ENCODE measurements around the gene CAMKMT.

The CAMKMT gene

DNA sequence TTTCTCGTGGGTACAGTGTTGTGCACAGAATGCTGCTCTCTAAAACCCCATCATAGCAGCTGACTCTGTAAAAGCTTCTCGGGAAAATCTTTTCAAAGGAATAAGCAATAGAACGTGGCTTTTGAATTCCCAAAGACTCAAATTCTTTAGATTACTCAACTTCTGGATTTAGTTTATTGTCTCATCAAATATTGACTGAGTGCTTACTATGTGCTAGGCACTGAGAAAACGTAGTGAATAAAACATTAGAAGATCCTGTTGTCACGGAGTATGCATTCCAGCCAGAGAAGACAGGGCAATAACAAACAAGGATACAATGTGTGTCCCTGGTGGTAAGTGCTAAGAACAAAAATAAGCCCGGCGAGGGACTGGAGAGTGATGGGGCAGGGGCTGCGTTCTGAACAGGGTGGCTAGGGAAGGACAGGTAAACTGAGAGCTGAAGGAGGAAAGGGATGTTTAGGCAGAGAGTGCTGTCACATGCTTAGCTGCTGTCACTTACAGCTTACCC is 401.6 kb downstream of the CAMKMT start:
- no peaks in the 10 kb centered on the region for H3K36me3 ChIP-seq (ENCODE audit: insufficient read depth, insufficient read length, low read length)
- H3K27me3 ChIP-seq (ENCODE audit: insufficient read depth, insufficient read length): no peaks in the 10 kb centered on the region
- H3K4me1 ChIP-seq (ENCODE audit: insufficient read depth, insufficient read length): no peaks in the 10 kb centered on the region
- H3K9ac ChIP-seq (ENCODE audit: insufficient read length, low read depth): no peak overlapping the region
- TF ChIP-seq SUZ12 (IDR thresholded peaks at IDR 0.05; ENCODE audit: extremely low read depth, insufficient read depth, insufficient read length) (no peak), YY1 (IDR thresholded peaks at IDR 0.05; ENCODE audit: insufficient read depth, insufficient read length) (no peak), ZNF274 (IDR thresholded peaks at IDR 0.05; ENCODE audit: low read depth, low read length) (no peak)
- no peaks in the 10 kb centered on the region for H3K9me3 ChIP-seq (ENCODE audit: insufficient read depth, low read length)
- H3K4me3 ChIP-seq (ENCODE audit: insufficient read length, low read depth): no peak overlapping the region
- DNase-seq (ENCODE audit: low read depth, low spot score): no peak

DNA sequence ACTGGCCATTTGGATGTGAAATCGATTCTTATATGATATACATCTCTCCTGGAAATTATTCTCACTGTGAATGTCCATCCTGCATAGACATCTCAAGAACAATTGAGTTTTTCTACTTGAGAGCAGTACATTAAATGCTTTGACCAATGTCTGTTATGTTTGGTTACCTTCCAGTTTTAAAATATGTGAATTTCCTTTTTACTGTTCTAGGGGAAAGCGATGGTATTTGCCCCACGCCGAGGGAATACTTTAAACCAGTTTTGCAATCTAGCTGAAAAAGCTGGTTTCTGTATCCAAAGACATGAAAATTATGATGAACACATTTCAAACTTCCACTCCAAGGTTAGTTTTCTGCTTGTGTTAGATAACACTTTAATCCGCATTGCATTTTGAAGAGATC is 404.5 kb downstream of the CAMKMT start:
- Histone ChIP-seq H3K9me3 (ENCODE audit: insufficient read depth, low read length) (no peaks in the 10 kb centered on the region), H3K4me1 (ENCODE audit: insufficient read depth, insufficient read length) (no peaks in the 10 kb centered on the region), H3K27me3 (ENCODE audit: insufficient read depth, insufficient read length) (no peaks in the 10 kb centered on the region), H3K36me3 (ENCODE audit: insufficient read depth, insufficient read length, low read length) (no peaks in the 10 kb centered on the region), H3K4me3 (ENCODE audit: insufficient read length, low read depth) (no peak overlapping the region), H3K9ac (ENCODE audit: insufficient read length, low read depth) (no peak overlapping the region)
- no peak for DNase-seq (ENCODE audit: low read depth, low spot score)
- TF ChIP-seq SUZ12 (IDR thresholded peaks at IDR 0.05; ENCODE audit: extremely low read depth, insufficient read depth, insufficient read length) (no peak), YY1 (IDR thresholded peaks at IDR 0.05; ENCODE audit: insufficient read depth, insufficient read length) (no peak), ZNF274 (IDR thresholded peaks at IDR 0.05; ENCODE audit: low read depth, low read length) (no peak)

DNA sequence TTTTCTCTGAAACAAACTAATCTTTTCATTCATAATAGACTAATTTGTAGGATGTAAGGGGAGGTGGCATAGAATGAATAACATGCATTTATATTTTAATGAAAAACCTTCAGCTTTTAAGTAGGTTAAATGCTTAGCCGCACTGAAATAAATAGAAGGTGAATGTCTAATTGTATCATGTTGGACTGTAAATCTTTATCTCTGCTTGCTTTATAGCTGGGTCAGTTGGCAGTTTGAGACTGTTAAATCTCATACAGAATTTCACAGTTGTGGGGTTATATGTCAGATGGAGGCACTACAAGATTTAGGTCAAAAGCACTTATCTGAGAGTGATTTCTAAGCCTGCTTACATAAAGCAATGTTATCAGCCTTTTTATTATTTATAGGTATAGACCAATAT is 405.0 kb downstream of the CAMKMT start:
- no peaks in the 10 kb centered on the region for H3K27me3 ChIP-seq (ENCODE audit: insufficient read depth, insufficient read length)
- H3K9ac ChIP-seq (ENCODE audit: insufficient read length, low read depth): no peak overlapping the region
- H3K4me3 ChIP-seq (ENCODE audit: insufficient read length, low read depth): no peak overlapping the region
- no peaks in the 10 kb centered on the region for H3K9me3 ChIP-seq (ENCODE audit: insufficient read depth, low read length)
- no peak for DNase-seq (ENCODE audit: low read depth, low spot score)
- H3K4me1 ChIP-seq (ENCODE audit: insufficient read depth, insufficient read length): no peaks in the 10 kb centered on the region
- no peaks in the 10 kb centered on the region for H3K36me3 ChIP-seq (ENCODE audit: insufficient read depth, insufficient read length, low read length)
- TF ChIP-seq ZNF274 (IDR thresholded peaks at IDR 0.05; ENCODE audit: low read depth, low read length): no peak
- no peak for TF ChIP-seq SUZ12 (IDR thresholded peaks at IDR 0.05; ENCODE audit: extremely low read depth, insufficient read depth, insufficient read length)
- TF ChIP-seq YY1 (IDR thresholded peaks at IDR 0.05; ENCODE audit: insufficient read depth, insufficient read length): no peak

DNA sequence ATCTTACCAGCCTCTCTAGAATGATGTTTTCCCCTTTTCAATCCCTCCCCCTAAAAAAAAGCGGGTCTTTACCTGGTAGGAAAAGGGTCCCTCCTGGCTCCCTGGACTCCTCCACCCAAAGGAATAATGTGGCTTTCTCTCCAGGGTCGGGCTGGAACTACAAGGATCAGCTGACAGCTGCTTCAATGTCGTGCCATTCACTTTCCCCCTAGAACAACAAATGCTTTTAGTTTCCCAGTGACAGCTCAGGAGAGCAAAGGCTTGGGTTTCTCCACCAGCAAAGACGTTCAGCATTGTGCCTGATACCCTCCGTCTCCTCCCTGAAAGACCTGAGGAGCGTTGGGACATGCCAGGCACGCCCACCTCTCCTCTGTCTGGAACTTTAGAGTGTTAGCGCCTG is 405.9 kb downstream of the CAMKMT start:
- H3K4me1 ChIP-seq (ENCODE audit: insufficient read depth, insufficient read length): no peaks in the 10 kb centered on the region

DNA sequence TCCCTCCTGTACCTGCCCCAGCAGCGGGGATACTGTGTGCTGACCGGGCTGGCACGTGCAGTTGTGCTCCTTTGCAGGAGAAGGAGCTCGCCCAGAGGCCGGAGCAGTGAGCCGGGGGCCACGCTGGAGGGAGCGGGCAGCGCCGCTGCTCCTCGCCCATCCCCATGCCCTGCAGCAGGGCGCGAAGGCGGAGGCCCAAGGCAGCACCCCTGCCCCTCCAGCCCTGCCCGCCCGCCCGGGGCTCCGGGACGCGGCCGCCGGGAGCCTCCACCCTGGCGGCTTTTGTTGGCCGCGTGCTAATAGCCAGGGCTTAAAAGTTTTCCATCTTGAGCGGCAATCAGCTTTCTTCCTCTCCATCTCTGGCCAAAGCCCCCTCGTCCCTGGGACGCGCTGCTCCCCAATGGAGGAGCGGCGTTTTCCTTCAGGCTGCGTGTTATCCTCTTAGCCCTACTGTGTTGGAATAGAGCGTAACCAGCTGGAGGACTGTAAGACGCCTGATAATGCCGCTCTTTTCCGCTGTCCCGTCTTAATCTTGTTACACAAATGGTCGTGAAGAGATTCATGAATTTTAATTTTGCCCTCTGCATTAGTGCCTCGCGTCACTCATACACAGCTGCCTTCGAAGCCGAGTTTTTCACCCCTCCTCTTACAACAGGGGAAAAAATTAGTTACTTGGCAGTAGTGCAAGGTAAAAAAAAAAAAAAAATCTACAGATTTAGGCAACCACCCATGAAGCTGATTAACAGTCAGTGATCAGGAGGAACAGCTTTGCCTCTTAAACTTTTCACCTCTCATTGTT is 406.9 kb downstream of the CAMKMT start:
- H3K36me3 ChIP-seq (ENCODE audit: insufficient read depth, insufficient read length, low read length): no peaks in the 10 kb centered on the region
- no peaks in the 10 kb centered on the region for H3K4me1 ChIP-seq (ENCODE audit: insufficient read depth, insufficient read length)
- H3K9ac ChIP-seq (ENCODE audit: insufficient read length, low read depth): no peak overlapping the region
- TF ChIP-seq ZNF274 (IDR thresholded peaks at IDR 0.05; ENCODE audit: low read depth, low read length) (no peak), SUZ12 (IDR thresholded peaks at IDR 0.05; ENCODE audit: extremely low read depth, insufficient read depth, insufficient read length) (no peak), YY1 (IDR thresholded peaks at IDR 0.05; ENCODE audit: insufficient read depth, insufficient read length) (no peak)
- no peaks in the 10 kb centered on the region for H3K9me3 ChIP-seq (ENCODE audit: insufficient read depth, low read length)
- no peak overlapping the region for H3K4me3 ChIP-seq (ENCODE audit: insufficient read length, low read depth)
- no peak for DNase-seq (ENCODE audit: low read depth, low spot score)
- H3K27me3 ChIP-seq (ENCODE audit: insufficient read depth, insufficient read length): no peaks in the 10 kb centered on the region

More for the DNA sequence above, 405.9 kb downstream of the CAMKMT start:
- Histone ChIP-seq H3K27me3 (ENCODE audit: insufficient read depth, insufficient read length) (no peaks in the 10 kb centered on the region), H3K4me3 (ENCODE audit: insufficient read length, low read depth) (no peak overlapping the region), H3K36me3 (ENCODE audit: insufficient read depth, insufficient read length, low read length) (no peaks in the 10 kb centered on the region), H3K9me3 (ENCODE audit: insufficient read depth, low read length) (no peaks in the 10 kb centered on the region), H3K9ac (ENCODE audit: insufficient read length, low read depth) (no peak overlapping the region)
- TF ChIP-seq SUZ12 (IDR thresholded peaks at IDR 0.05; ENCODE audit: extremely low read depth, insufficient read depth, insufficient read length) (no peak), YY1 (IDR thresholded peaks at IDR 0.05; ENCODE audit: insufficient read depth, insufficient read length) (no peak), ZNF274 (IDR thresholded peaks at IDR 0.05; ENCODE audit: low read depth, low read length) (no peak)
- no peak for DNase-seq (ENCODE audit: low read depth, low spot score)

DNA sequence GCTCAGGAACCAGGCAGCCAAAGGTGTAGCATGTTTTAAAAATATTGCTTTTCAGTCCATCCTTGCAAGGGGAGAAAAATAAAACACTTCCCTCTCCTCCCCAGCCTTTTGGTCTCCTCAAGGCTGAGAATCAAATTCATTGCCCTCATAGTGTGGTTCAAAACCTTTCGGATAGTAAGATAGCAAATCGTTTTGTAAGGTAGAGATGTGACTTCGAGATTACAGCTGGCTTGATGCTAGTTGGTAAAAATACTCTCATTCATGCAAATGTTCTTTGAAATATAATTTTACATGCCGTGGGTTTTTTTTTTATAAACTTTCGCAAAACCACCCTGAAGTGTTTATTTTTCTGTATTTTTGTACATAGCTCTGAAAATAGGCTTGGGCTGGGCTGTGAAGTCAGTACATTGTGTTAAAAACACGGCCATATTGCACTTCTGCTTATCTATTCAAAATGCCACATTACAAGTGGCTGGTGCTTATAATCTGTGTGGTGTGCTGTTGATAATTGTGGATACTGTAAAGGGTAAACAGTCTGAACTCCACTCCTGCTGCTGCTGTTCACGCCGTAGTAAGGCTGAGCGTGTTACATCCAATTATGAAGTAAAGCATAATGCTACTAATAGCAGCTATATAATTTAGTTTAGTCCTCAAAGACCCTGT is 407.7 kb downstream of the CAMKMT start:
- no peak overlapping the region for H3K4me3 ChIP-seq (ENCODE audit: insufficient read length, low read depth)
- TF ChIP-seq SUZ12 (IDR thresholded peaks at IDR 0.05; ENCODE audit: extremely low read depth, insufficient read depth, insufficient read length): no peak
- no peak for TF ChIP-seq YY1 (IDR thresholded peaks at IDR 0.05; ENCODE audit: insufficient read depth, insufficient read length)
- no peak for TF ChIP-seq ZNF274 (IDR thresholded peaks at IDR 0.05; ENCODE audit: low read depth, low read length)
- no peaks in the 10 kb centered on the region for H3K9me3 ChIP-seq (ENCODE audit: insufficient read depth, low read length)
- no peaks in the 10 kb centered on the region for H3K27me3 ChIP-seq (ENCODE audit: insufficient read depth, insufficient read length)
- DNase-seq (ENCODE audit: low read depth, low spot score): no peak
- no peaks in the 10 kb centered on the region for H3K4me1 ChIP-seq (ENCODE audit: insufficient read depth, insufficient read length)
- no peak overlapping the region for H3K9ac ChIP-seq (ENCODE audit: insufficient read length, low read depth)
- no peaks in the 10 kb centered on the region for H3K36me3 ChIP-seq (ENCODE audit: insufficient read depth, insufficient read length, low read length)

Data from NT2/D1 (cell line).